ENCODE data around the gene PBRM1.

GRCh38 chr3:52544937-52545336 is 140.8 kb downstream of the PBRM1 start:
- no peak for TF ChIP-seq CTCF (IDR thresholded peaks at IDR 0.05)
- TF ChIP-seq POLR2A (IDR thresholded peaks at IDR 0.05): no peak
